Measurements from ENCODE around the gene ANXA11.

DNA sequence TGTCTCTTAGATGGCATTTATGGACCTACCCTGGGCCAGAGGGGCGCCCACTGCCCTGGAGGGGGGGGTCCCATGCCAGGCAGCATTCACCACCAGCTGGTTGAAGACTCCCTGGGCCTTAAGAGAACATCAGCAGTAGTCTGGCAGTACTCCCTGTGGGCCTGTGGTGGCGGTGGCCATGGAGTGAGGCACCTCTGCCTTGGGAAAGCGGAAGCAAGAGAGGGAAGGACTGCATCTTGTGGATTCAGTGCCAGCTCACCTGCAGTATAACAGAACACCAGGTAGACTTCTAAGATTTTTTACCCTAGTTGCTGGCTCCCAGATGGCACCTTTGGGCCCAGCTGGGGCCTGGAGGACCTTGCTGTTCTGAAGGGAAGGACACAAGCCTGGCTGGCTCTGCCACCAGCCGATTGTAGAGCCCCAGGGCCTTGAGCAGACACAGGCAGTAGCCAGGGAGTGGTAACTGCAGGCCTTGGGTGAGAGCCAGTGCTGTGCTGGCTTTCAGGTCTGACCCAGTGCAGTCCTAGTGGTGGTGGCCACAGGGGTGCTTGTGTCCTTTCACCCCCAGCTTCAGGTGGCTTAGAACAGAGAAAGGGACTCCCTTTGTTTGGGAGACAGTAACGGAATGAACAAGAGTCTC lies 57.1 kb downstream of the ANXA11 start:
- TF ChIP-seq RCOR1 (IDR thresholded peaks at IDR 0.05; ENCODE audit: insufficient replicate concordance, low read length) = no peak
- TF ChIP-seq, protein P1, sequence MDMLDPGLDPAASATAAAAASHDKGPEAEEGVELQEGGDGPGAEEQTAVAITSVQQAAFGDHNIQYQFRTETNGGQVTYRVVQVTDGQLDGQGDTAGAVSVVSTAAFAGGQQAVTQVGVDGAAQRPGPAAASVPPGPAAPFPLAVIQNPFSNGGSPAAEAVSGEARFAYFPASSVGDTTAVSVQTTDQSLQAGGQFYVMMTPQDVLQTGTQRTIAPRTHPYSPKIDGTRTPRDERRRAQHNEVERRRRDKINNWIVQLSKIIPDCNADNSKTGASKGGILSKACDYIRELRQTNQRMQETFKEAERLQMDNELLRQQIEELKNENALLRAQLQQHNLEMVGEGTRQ (IDR thresholded peaks at IDR 0.05; ENCODE audit: low read depth, low read length) = no peak
- TF ChIP-seq, protein P2, sequence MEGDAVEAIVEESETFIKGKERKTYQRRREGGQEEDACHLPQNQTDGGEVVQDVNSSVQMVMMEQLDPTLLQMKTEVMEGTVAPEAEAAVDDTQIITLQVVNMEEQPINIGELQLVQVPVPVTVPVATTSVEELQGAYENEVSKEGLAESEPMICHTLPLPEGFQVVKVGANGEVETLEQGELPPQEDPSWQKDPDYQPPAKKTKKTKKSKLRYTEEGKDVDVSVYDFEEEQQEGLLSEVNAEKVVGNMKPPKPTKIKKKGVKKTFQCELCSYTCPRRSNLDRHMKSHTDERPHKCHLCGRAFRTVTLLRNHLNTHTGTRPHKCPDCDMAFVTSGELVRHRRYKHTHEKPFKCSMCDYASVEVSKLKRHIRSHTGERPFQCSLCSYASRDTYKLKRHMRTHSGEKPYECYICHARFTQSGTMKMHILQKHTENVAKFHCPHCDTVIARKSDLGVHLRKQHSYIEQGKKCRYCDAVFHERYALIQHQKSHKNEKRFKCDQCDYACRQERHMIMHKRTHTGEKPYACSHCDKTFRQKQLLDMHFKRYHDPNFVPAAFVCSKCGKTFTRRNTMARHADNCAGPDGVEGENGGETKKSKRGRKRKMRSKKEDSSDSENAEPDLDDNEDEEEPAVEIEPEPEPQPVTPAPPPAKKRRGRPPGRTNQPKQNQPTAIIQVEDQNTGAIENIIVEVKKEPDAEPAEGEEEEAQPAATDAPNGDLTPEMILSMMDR (conservative IDR thresholded peaks at IDR 0.05; ENCODE audit: low read depth, low read length) = no peak
- no peak for TF ChIP-seq POLR2A (IDR thresholded peaks at IDR 0.05; ENCODE audit: low read depth, low read length)
- TF ChIP-seq RFX5 (IDR thresholded peaks at IDR 0.05; ENCODE audit: low read depth, low read length) = no peak
- TF ChIP-seq MAFK (IDR thresholded peaks at IDR 0.05; ENCODE audit: low read depth, low read length) = no peak
- TF ChIP-seq FOS (IDR thresholded peaks at IDR 0.05; ENCODE audit: low read depth, low read length) = no peak
- TF ChIP-seq CHD1 (IDR thresholded peaks at IDR 0.05; ENCODE audit: low read depth, low read length) = no peak
- no peak for TF ChIP-seq BHLHE40 (IDR thresholded peaks at IDR 0.05; ENCODE audit: low read depth, low read length)
- TF ChIP-seq CEBPB (IDR thresholded peaks at IDR 0.05; ENCODE audit: low read depth, low read length) = no peak
- no peak for TF ChIP-seq SMC3 (IDR thresholded peaks at IDR 0.05; ENCODE audit: low read depth, low read length)
- no peak for TF ChIP-seq NFE2L2 (IDR thresholded peaks at IDR 0.05; ENCODE audit: low read depth, low read length)
- no peak for TF ChIP-seq MXI1 (IDR thresholded peaks at IDR 0.05; ENCODE audit: borderline replicate concordance, low read depth, low read length)
- TF ChIP-seq RAD21 (IDR thresholded peaks at IDR 0.05; ENCODE audit: low read length) = no peak
